ENCODE data around the gene DNMT1.

DNA sequence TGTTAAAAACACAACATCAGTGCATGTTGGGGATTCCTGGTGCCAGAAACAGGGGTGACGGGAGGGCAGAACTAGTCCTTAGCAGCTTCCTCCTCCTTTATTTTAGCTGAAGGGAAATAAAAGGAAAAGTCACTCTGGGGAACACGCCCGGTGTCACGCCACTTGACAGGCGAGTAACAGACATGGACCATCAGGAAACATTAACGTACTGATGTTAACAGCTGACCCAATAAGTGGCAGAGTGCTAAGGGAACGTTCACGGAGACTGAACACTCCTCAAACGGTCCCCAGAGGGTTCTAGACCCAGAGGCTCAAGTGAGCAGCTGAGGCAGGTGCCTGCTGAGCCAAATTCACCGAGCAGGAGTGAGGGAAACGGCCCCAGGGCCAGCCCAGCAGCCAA, 61.2 kb downstream of the DNMT1 start:
- no peak for TF ChIP-seq CTCF (IDR thresholded peaks at IDR 0.05)
- no peak for TF ChIP-seq POLR2A (IDR thresholded peaks at IDR 0.05)

Measured in body of pancreas (tissue), 4 donors.